GM18507 (cell line): Measurements from ENCODE around the gene RASGRF2.

Source experiments
- DNase-seq: peaks from one replicate; pipeline ENCODE4 v3.0.0; 2011; ENCODE audit warnings: low read depth; ENCODE audit not compliant: insufficient read length; ENCODE audit errors: extremely low spot score
- FAIRE-seq: peaks from 2 replicates; lab custom pipeline; 2011; peaks lifted over from hg19 to GRCh38; lab: Jason Lieb, UNC

Gene RASGRF2

DNA sequence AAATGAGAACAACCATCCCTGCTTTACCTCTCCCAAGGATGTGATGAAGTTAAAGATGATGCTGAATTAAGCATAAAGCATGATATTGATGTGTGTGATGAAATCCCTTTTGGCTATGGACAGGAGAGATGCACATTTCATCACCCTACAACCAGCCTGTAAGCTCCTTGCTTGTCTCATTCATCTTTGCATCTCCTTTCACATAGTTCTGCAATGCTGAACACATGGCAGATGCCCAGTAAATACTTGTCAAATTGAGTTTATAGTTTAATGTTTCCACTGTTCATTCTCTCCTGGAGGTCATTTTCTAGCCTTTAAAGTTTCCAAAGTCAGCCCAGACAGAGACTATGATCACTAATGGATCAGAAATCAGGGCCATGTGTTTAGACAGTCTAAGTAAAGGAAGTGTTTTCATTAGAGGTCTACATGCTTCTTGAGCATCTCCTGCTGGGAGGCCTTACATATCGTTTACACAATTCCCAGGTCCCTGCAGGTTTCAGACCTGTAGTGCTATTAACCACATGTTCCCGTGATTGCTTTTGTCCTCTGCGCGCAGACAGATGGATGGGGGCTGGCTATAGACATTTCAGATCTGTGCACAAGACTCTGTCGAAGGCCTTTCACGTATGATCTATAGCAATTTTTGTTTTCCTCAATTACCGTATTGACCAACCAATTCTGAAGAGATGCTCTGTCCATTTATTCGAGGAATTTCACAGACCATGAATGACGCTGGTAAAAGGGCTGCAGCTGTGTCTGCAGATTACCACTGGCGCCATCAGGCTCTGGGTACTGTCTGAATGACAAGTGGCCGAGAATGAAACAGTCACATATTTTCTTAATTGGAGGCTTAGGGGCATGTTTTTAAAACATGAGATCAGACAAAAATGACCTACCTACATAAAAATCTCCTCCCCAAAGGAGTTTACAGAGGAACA, 223.9 kb downstream of the RASGRF2 start:
- FAIRE-seq (no peak), DNase-seq (no peak)

DNA sequence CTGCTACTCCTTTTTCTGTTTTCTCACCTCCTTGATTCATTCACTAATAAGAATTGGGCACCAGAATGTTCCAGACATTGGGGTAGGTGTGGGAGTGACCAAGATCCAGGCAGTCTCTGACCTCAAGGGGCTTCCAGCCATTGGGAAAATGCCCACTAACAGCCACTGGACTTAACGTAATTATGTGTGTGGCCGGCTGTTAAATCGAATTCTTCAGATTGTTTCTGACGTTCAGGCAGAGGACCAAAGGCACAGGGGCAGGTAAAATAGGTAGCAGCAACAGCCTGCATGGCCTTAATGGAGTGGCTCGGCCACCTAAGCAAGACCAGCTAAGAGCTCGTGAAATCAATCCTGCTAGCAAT, 224.6 kb downstream of the RASGRF2 start:
- FAIRE-seq (no peak), DNase-seq (no peak)

DNA sequence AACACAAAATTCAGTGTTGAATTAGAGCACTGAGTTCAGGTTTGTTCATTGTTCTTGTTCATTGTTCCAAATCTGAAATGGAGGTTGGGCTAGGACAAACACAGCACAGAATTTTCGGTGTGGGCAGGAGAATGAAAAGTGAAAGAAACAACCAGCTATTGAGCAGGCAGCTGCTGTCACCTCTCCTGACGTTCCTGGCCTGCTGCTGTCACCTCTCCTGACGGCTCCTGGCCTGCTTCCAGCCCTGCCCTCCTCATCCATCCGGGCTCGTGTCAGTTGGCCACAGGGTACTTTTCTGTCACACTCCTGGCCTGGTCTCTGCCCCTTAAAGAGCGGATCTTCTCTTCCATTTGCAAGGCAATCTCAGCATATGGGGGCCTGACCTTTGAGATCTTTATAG, 227.7 kb downstream of the RASGRF2 start:
- no peak for DNase-seq
- peak; percentile 36 for FAIRE-seq

DNA sequence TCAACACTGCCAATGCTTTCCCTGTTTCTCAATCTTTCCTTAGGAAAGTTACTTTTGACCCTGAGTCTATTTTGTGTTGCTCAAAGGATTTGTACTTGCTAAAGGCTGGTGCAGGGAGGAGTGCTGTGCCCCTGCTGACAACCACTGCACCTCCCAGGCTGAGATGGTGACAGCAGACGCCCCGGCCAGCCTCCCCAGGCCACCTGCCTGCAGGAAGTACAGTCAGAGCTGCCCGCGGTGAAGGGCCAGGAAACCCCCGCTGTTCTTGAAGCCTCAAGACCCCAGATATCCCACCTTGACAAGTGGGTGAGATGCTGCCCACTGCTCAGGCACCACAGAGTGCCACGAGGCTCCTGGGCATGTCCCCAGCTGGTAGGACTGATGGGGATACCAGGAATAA, 228.8 kb downstream of the RASGRF2 start:
- FAIRE-seq (no peak), DNase-seq (no peak)

DNA sequence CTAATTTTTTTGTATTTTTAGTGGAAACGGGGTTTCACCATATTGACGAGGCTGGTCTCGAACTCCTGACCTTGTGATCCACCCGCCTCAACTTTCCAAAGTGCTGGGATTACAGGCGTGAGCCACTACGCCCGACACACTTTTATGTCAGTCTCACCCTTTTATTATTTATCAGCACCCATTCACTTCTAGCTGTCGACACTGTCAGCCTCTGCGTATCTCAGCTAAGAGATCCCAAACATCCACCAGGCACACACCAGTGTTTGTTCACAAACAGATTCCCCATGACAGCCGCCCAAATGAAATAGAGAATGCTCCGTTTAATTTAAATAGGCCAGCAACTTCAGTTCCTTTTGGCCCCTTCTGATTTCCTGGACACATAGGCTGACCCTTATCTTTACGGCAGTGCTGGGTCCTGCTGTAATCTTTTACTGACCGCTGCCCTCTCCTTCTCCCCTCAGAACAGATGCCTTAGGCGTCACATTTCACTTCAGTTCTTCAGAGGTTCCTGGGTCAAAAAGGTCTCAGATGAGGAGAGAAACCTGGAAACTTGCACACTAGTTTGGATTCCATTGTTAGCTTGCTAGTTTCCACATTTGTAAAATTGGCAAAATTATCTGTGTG, 229.8 kb downstream of the RASGRF2 start:
- FAIRE-seq = no peak

DNA sequence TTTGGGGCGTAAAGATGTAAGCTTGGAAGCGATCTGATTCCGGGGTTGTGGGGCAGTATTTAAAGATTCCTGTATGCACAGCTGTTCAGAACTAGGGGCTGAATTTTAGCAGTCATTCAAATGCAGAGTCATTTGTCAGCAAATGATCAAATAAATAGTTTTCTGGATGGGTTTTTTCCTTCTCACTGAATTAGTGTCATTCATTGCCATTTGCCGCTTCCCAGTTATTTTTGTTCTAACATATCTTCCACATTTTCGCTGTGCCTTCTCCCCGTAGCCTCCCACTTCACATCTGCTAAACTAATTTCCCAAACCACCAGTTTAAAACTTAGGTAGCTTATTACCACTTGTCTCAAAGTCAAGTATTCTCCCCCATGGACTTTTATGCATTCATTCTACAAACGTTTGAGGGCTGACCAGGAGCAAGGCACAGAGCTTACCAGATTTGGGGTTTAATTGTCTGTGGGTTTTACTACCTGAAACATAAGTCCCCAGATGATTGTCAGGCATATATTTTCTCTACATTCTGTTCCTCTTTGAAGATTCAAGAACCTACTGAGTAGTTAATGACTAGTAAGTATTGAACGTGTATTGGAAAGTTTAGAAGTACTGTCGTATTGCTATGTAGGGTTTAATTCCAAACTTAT, 231.7 kb downstream of the RASGRF2 start:
- no peak for FAIRE-seq
- no peak for DNase-seq

More for the DNA sequence above, 229.8 kb downstream of the RASGRF2 start:
- no peak for DNase-seq

DNA sequence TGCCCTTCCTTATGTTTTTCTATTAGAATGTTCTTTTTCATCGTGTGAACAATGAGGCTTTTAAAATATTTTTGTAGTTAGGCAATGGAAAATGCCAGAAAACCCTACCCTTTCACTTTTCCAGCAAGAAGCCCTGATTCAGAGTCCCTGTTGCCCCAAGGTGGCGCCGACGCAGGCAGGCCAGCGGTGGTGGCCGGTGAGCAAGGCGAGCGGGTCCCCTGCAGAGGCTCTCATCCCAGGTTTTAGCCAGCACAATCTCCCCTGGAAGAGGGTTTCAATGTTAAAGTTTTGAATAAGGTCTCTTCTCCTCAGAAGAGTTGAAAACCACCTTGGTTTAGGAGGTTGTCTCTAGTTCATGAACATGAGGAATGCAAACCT, 232.2 kb downstream of the RASGRF2 start:
- DNase-seq = no peak
- FAIRE-seq = no peak

DNA sequence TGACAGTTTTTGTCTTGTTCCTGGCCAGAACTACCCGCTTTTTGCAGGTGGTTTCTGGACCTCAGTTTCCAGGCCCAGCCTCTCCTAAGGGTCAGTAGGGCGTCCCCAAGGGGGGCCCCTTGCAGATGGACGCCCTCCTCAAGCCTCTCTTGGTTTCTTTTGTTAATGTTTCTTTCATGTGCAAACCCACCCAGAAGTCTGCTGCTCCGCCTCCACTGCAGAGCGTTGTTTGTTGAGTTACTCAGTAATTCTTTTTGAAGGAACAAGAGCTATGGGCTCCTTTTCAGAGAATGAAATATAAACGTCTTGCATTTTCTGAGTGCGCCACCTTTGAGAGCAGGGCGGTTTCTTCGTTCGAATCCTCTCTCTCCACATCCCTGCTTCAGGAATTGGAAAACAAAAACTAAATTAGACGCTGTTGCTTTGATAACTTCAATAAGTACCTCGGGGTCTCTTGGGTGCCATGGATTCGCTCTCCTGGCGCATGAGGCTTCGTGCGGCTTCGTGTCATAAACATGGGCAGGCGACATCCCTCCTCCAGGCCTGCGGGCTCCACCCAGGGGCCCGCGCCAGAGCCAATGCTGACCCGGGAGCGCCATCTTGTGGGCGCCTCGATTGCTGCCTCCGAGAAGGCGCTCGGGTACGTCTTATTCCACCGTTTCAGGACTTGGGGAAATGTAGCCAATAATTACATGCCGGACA, 234.6 kb downstream of the RASGRF2 start:
- DNase-seq (peak; percentile 79), FAIRE-seq (peak; percentile 90)

DNA sequence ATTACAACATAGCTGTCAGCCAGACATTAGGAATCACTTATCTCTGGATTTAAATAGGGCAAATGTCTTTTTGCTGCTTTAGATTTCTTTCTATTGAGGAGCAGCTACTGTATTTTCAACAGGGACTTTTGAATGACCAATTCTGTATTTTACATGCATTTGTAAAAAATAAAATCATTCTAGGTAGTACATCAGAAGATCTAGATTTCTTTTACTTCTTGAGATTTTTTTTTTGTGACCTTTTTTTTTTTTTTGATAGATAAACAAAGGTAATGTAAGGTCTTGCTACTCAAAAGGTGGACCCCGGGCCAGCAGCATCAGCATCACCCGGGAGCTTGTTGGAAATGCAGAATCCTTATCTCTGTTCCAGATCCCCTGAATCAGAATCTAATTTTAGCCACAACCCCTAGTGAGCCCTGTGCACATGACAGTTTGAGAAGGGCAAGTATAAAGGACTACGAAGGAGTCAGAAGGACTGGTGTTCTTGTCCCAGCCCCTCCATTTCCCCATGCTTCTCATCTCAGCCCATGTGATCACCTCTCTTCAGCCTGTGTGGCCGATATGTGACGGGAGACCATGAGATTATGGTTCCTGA, 235.3 kb downstream of the RASGRF2 start:
- FAIRE-seq = no peak

DNA sequence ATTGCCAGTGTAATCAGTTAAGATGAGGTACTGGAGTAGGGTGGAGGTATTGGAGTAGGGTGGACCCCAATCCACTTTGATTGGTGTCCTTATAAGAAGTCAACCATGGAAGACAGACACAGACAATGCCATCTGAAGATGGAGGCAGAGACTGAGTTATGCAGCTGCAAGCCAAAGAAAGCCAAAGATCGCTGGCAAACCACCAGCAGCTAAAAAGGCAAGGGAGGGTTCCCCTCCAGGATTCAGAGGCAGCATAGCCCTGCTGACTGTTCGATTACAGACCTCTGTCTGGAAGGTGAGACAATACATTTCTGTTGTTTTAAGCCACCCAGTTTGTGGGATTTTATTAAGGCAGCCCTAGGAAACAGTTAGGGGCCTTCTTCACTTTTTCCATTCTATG, 242.5 kb downstream of the RASGRF2 start:
- DNase-seq (no peak), FAIRE-seq (no peak)

More for the DNA sequence above, 235.3 kb downstream of the RASGRF2 start:
- DNase-seq = no peak

DNA sequence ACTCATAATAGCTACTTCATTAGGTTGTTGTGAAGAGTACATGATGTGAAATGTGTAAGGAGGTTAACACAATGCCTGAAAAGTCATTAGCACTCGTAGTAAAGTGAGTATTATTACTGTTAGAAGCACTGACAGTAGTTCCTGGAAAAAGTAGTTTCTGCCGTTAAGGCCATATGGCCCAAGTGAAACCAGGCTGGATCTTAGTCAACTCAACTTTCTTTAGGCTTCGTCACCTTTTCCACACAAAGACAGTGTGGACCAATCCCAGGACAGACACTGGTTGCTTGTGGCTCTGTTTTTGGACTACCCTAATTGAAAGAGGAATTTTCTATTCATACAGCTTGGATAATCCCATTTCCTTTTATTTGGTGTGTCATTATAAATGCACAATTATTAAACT, 243.6 kb downstream of the RASGRF2 start:
- no peak for FAIRE-seq
- no peak for DNase-seq

DNA sequence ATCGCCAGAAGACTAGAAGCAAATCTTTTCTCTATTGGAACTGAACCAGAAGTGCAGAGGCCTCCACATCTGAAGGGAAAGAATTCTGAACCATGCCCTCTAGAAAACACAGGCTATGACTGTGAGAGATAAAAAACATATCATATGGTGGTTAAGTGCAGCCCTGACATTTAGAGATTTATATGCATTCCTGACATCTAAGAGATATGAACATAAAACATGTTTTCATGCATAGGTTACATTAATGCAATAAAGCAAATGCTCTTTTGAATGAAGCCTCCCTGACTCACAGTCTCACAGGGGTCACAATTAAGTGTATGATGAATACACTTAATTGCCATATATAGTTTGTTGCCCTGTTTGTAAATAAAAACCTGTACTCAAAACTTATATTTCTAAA, 244.0 kb downstream of the RASGRF2 start:
- FAIRE-seq (no peak), DNase-seq (no peak)

DNA sequence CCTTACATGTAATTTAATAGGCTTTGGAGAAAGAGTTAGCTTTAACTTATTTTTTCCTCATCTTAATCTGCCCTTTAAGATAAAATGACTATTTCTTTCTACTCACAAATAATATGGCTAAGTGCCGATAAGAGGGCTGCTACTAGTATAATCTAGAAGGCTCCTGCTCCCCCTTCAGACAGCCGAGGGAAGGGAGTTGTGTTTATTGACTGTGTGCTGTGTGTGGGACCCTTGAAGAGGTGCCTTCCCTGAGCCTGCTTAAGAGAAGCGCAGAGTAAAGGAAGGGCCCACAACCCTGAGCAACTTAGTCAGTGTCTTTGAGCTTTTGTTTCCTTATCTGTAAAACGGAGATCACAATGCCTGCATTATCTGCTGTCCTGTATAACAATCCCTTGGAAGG, 244.9 kb downstream of the RASGRF2 start:
- no peak for DNase-seq

DNA sequence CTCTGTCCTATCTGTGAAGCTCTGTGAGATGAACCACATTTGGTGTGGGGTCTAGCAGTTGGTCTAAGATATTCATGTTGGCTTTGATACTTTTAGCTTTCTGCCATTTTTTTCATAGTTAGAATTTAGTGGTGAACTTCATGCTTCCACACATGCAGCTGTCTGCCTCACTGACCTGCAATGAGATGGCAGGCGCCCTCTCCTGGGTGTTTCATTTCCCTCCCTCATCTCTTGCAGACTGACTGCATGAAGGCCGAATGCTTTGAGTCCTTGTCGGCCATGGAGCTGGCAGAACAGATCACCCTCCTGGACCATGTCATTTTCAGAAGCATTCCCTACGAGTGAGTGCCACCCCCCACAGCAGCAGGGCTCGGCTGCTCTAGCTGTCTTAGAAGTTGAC, 246.8 kb downstream of the RASGRF2 start:
- peak; percentile 29 for FAIRE-seq
- DNase-seq = no peak

More for the DNA sequence above, 244.9 kb downstream of the RASGRF2 start:
- FAIRE-seq = no peak

DNA sequence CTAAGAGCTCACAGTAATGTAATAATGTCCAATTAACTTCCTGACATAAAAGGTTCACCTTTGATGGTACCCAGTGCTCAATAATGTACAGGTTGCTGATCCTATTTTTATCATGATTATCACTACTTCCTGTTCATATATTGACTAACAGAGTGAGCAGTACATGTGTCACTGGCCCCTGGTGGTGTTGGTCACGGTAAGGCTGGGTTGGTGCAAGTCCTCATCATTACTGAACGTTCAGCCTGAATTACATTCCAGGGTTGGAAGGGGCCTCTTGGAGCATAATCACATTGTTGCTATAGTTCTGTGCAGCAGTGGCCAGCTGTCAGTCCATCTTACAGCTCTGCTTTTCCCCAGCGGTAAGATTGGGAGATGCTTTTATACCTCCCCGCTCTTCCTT, 248.7 kb downstream of the RASGRF2 start:
- FAIRE-seq (no peak), DNase-seq (no peak)

DNA sequence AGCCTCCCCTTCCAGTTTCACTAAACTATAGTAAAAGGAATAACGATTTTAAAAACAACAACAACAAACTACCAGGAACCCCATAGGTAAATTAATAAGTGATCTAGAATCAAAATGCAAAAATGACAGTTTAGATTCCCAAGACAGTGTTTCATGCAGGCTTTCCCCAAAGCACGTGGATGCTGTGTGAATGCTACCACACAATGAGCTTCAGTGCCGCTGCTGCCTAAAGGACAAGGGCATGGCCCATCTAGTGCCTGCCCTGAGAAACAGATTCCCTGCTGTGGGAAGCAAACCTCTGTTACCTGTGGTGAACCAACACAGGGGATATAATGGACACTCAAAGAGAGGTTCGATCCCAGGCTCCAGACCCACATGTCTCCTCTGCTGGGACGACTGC, 249.2 kb downstream of the RASGRF2 start:
- no peak for DNase-seq
- FAIRE-seq = no peak

DNA sequence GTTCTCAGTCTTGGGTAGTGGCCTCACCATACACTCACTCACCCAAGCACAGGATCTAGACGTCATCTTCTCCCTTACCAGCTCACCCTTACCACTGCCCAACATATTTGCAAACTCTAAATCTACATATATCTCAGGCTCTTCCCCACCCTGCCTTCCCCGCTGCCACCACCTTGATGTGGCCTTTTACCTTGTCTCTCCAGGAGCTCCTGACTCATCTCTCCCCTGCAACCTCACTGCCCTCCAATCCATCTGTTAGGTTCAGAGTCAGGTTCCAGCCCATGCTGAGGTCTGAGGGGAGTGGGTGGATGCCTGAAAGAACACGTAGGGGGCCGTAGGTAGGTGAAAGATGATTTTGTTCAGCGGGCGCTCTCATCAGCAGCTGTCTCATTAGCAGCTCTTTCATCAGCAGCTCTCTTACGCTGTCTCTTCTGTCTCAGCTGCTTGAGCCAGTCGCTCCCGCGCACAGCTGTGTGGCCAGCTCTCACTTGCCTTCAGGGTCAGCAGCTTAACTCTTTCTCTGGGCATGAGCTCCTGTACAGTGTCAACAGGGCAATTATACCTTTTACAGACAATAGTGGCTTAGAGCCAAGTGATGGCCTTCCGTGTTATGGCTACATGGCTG, 249.8 kb downstream of the RASGRF2 start:
- DNase-seq = no peak

DNA sequence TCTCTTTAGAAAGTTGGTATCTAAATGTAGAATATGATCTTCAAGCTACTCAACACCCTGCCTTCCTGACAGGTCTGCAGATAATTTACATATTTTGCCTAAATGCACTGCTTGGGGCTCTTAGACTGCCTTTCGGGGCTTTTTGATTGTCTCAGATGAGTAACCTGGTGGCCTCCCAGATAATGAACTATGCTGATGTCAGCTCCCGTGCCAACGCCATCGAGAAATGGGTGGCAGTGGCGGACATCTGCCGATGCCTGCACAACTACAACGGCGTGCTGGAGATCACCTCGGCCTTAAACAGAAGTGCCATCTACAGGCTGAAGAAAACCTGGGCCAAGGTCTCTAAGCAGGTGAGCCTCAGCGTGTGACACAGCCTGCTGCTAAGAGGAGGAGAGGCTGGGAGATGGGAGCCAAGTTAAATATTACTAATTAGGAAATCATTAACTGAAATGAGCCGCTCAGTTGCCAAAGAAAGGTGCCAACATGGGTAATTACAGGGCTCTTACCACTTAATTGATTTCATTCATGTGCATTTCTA, 252.1 kb downstream of the RASGRF2 start:
- FAIRE-seq (peak; percentile 76), DNase-seq (no peak)

More for the DNA sequence above, 249.8 kb downstream of the RASGRF2 start:
- no peak for FAIRE-seq

DNA sequence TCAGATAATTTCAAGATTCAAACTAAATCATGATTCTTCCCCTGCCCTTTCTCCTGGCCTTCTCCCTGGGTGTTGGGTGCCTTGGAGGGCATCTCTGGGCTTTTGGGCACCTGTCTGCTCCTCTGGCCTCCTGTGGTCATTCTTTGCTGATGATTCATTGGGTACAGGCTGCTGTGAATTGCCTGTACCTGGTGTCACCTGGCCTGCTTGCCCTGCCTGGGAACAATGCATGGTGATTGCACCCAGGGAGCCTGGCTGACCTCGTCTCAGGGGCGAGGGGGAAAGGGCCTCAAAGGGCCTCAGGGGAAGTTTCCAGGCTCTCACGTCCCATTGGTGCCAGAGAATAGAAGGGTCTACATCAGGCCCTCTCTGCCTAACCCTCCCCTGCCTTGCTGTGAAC, 252.9 kb downstream of the RASGRF2 start:
- DNase-seq (no peak), FAIRE-seq (no peak)
